ENCODE data around the gene ELP4. TPM values are rescaled to one million over a fixed set of nuclear protein-coding genes. Genes with fewer than 3 reads are reported as not detected.

ELP4 gene
- total and polyA plus RNA-seq, 9 of the 15 experiments (the other 6 are each of a cell fraction or from before 2014, with no cell fraction given) = 24.1 to 60.3 (median 38.7) TPM

DNA sequence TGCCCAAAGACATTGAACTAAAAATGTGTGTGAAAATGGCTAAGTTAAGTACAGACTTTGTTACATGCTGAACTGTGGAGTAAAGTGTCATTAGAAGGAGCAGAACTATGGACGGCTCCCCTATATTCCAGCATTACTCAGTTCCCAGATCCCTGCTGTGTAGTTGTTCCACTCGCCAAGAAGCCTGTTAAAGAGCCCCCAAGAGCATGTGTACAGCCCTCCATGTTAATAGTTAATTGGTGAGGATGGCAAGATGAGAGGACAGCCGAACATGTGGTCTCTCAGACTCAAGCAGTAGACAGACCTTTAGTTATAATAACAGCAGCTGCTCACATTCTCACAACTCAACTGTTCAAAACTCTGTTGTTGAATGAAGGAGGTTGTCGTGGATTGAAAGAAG, 127.4 kb downstream of the ELP4 start (continued):
- TF ChIP-seq, protein P1, sequence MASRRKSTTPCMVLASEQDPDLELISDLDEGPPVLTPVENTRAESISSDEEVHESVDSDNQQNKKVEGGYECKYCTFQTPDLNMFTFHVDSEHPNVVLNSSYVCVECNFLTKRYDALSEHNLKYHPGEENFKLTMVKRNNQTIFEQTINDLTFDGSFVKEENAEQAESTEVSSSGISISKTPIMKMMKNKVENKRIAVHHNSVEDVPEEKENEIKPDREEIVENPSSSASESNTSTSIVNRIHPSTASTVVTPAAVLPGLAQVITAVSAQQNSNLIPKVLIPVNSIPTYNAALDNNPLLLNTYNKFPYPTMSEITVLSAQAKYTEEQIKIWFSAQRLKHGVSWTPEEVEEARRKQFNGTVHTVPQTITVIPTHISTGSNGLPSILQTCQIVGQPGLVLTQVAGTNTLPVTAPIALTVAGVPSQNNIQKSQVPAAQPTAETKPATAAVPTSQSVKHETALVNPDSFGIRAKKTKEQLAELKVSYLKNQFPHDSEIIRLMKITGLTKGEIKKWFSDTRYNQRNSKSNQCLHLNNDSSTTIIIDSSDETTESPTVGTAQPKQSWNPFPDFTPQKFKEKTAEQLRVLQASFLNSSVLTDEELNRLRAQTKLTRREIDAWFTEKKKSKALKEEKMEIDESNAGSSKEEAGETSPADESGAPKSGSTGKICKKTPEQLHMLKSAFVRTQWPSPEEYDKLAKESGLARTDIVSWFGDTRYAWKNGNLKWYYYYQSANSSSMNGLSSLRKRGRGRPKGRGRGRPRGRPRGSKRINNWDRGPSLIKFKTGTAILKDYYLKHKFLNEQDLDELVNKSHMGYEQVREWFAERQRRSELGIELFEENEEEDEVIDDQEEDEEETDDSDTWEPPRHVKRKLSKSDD (conservative IDR thresholded peaks at IDR 0.05; ENCODE audit: low read length) = no peak
- TF ChIP-seq NFE2L1 (tag; IDR thresholded peaks at IDR 0.05; ENCODE audit: borderline replicate concordance, low read depth) (no peak), ZNF143 (CRISPR knock-in tag; IDR thresholded peaks at IDR 0.05) (no peak), SREBF2 (CRISPR knock-in tag; IDR thresholded peaks at IDR 0.05) (no peak), ZNF778 (CRISPR knock-in tag; IDR thresholded peaks at IDR 0.05) (no peak)
- TF ChIP-seq, protein P2, sequence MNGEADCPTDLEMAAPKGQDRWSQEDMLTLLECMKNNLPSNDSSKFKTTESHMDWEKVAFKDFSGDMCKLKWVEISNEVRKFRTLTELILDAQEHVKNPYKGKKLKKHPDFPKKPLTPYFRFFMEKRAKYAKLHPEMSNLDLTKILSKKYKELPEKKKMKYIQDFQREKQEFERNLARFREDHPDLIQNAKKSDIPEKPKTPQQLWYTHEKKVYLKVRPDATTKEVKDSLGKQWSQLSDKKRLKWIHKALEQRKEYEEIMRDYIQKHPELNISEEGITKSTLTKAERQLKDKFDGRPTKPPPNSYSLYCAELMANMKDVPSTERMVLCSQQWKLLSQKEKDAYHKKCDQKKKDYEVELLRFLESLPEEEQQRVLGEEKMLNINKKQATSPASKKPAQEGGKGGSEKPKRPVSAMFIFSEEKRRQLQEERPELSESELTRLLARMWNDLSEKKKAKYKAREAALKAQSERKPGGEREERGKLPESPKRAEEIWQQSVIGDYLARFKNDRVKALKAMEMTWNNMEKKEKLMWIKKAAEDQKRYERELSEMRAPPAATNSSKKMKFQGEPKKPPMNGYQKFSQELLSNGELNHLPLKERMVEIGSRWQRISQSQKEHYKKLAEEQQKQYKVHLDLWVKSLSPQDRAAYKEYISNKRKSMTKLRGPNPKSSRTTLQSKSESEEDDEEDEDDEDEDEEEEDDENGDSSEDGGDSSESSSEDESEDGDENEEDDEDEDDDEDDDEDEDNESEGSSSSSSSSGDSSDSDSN (IDR thresholded peaks at IDR 0.05; ENCODE audit: borderline replicate concordance in 1 of 2, low read depth in 2 of 2, low read length in 2 of 2) = no peak
- TF ChIP-seq, protein P3, sequence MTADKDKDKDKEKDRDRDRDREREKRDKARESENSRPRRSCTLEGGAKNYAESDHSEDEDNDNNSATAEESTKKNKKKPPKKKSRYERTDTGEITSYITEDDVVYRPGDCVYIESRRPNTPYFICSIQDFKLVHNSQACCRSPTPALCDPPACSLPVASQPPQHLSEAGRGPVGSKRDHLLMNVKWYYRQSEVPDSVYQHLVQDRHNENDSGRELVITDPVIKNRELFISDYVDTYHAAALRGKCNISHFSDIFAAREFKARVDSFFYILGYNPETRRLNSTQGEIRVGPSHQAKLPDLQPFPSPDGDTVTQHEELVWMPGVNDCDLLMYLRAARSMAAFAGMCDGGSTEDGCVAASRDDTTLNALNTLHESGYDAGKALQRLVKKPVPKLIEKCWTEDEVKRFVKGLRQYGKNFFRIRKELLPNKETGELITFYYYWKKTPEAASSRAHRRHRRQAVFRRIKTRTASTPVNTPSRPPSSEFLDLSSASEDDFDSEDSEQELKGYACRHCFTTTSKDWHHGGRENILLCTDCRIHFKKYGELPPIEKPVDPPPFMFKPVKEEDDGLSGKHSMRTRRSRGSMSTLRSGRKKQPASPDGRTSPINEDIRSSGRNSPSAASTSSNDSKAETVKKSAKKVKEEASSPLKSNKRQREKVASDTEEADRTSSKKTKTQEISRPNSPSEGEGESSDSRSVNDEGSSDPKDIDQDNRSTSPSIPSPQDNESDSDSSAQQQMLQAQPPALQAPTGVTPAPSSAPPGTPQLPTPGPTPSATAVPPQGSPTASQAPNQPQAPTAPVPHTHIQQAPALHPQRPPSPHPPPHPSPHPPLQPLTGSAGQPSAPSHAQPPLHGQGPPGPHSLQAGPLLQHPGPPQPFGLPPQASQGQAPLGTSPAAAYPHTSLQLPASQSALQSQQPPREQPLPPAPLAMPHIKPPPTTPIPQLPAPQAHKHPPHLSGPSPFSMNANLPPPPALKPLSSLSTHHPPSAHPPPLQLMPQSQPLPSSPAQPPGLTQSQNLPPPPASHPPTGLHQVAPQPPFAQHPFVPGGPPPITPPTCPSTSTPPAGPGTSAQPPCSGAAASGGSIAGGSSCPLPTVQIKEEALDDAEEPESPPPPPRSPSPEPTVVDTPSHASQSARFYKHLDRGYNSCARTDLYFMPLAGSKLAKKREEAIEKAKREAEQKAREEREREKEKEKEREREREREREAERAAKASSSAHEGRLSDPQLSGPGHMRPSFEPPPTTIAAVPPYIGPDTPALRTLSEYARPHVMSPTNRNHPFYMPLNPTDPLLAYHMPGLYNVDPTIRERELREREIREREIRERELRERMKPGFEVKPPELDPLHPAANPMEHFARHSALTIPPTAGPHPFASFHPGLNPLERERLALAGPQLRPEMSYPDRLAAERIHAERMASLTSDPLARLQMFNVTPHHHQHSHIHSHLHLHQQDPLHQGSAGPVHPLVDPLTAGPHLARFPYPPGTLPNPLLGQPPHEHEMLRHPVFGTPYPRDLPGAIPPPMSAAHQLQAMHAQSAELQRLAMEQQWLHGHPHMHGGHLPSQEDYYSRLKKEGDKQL (CRISPR knock-in tag; IDR thresholded peaks at IDR 0.05; ENCODE audit: borderline replicate concordance) = no peak

Measured in K562 (cell line).